Right lobe of liver (tissue), 6 donors: Measurements from ENCODE around the gene WIF1. TPM values are rescaled to one million over a fixed set of nuclear protein-coding genes. Genes with fewer than 3 reads are reported as not detected.

Experiments
- ATAC-seq, 4 donors: fragments of 200-7000 bp; cut with Tn5 transposase; one replicate each; pipeline ENCODE4 v1.9.1; 2020; ENCODE audit warnings: mild to moderate bottlenecking in 4 of 4, moderate library complexity in 4 of 4
- DNase-seq, 3 donors: peaks; one replicate each; pipeline ENCODE4 v3.0.0-alpha.2; 2020
- H3K27ac ChIP-seq, 3 donors: fragments of 200-600 bp; one replicate each; pipeline ENCODE4 v1.8.0; 2022
- H3K27me3 ChIP-seq, 2 donors: fragments of 200-600 bp; one replicate each; pipeline ENCODE4 v1.8.0; 2022
- H3K36me3 ChIP-seq, 4 donors: fragments of 200-600 bp; sonication (generic) in 1 of 4; one replicate each; pipeline versions ENCODE4 v1.5.1 to v1.8.0; 2017 to 2022; ENCODE audit warnings: control low read depth in 1 of 4
- H3K4me1 ChIP-seq, 4 donors: fragments of 200-600 bp; sonication (generic) in 1 of 4; one replicate each; pipeline versions ENCODE4 v1.5.1 to v1.8.0; 2017 to 2022; ENCODE audit warnings: control low read depth in 1 of 4
- H3K4me3 ChIP-seq, 3 donors: fragments of 200-600 bp; one replicate each; pipeline ENCODE4 v1.8.0; 2022
- H3K9me3 ChIP-seq, 4 donors: fragments of 200-600 bp; sonication (generic) in 1 of 4; one replicate each; pipeline versions ENCODE4 v1.5.1 to v1.8.0; 2017 to 2022; ENCODE audit warnings: control low read depth in 1 of 4
- POLR2A ChIP-seq: fragments of 450-650 bp; IDR thresholded peaks from one replicate; pipeline ENCODE4 v1.6.1; 2017; ENCODE audit warnings: antibody characterized with exemption, mild to moderate bottlenecking
- WGBS: methylation state at CpG from one replicate; pipeline ENCODE4 v1.1.6; 2018; ENCODE audit warnings: low coverage, low lambda C conversion rate; ENCODE audit not compliant: insufficient coverage; ENCODE audit errors: missing lambda C conversion rate; 5-methylcytosine and 5-hydroxymethylcytosine counted together
- intact Hi-C, 2 donors: fragments of 100-400 bp; cut with DNase I; formaldehyde crosslinking; loops; one replicate each; pipeline versions ENCODE4 v1.11.2 to v1.14.1; 2022
- total RNA-seq, 6 experiments: library from RNA; depleted of rRNA in 2 of 6; stranded (reverse); fragments of >200 nt in 2 of 6; fragmentation: NEBNext Ultra II Directional in 3 of 6; extraction: Animal tissue kit (Norgen Biotek cat#: 25700) in 3 of 6; gene quantifications; one replicate each; pipeline versions ENCODE4 v1.1.0 to v1.2.4, GENCODE V29; 2016 to 2023
- TF ChIP-seq, protein P1 (sequence below), 4 donors: fragments of 200-600 bp in 3 of 4; fragments of 450-650 bp in 1 of 4; IDR thresholded peaks; one replicate each; pipeline versions ENCODE4 v1.5.1 to v1.8.0; 2016 to 2022; ENCODE audit warnings: antibody characterized with exemption in 4 of 4, mild to moderate bottlenecking in 2 of 4
- donor health status: DM: no; HTN: yes; CAD: no.
- donor health status: DM: no; HTN: no; CAD: no.
- donor health status: DM: no; HTN: no; CAD: no.
- donor health status: DM: no; HTN: yes; CAD: no.
- donor health status: DM: no; HTN: yes; CAD: no.

WIF1 gene
- total RNA-seq, 6 experiments from 2014 or later = not detected

DNA sequence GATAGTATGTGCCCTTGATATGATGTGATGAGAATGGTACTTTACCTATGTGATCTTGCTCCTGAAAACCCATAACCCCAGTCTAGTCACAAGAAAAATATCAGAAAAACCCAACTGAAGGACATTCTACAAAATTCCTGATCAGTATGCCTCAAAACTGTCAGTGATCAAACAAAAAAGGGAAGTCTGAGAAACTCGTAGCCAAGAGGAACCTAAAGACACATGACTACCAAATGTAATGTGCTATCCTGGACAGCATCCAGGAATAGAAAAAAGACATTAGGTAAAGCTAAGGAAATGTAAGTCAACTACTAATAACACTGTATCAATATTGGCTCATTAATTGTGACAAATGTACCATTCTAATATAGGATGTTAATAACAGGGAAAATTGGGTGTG lies 4.1 kb upstream of the WIF1 start:
- H3K27me3 ChIP-seq = peaks cover 0 to 17% of the 10 kb centered on the region in 2 donors
- 26% methylated on average over 1 of the region's 1 CpG for WGBS

DNA sequence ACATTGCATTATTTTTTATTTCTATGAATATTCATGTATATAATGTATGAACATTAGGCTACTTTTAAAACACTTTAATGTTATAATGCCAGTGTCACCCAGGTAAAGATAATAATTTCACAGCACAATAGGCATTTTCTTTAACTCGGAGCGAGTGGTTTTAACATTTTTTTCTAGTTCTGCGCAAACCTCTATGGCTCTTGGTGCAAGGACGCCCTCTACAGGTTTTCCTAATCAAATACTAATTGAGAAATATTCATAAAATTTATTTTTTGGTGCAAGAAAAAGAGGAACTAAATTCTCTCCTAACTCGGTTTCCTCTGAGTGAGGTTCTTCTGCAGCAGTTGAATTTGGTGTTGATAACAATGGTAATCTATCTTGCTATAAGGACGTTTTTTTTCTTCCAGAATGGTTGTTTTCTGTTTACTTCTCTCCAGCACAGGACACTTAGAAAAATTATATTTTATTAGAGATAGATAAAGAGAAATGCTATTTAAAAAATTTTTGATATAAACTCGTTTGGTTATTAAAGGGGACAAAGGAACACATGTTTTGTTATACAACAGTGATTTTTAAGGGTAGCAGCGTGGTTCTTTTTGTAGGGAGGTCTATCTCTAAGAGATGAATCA lies 2.4 kb upstream of the WIF1 start:
- DNase-seq (no peak), ATAC-seq (peak in 2 of 4 donors; percentile 30 to 52)
- Histone ChIP-seq H3K27ac (no peak overlapping the region), H3K36me3 (no peaks in the 10 kb centered on the region), H3K4me1 (peaks cover 0 to 6% (median 0%) of the 10 kb centered on the region in 4 donors), H3K9me3 (no peaks in the 10 kb centered on the region), H3K4me3 (no peak overlapping the region), H3K27me3 (peaks cover 0 to 20% of the 10 kb centered on the region in 2 donors)
- 8% methylated on average over 8 of the region's 8 CpGs for WGBS
- intact Hi-C loops = no loop called here
- no peak for TF ChIP-seq POLR2A
- TF ChIP-seq, protein P1, sequence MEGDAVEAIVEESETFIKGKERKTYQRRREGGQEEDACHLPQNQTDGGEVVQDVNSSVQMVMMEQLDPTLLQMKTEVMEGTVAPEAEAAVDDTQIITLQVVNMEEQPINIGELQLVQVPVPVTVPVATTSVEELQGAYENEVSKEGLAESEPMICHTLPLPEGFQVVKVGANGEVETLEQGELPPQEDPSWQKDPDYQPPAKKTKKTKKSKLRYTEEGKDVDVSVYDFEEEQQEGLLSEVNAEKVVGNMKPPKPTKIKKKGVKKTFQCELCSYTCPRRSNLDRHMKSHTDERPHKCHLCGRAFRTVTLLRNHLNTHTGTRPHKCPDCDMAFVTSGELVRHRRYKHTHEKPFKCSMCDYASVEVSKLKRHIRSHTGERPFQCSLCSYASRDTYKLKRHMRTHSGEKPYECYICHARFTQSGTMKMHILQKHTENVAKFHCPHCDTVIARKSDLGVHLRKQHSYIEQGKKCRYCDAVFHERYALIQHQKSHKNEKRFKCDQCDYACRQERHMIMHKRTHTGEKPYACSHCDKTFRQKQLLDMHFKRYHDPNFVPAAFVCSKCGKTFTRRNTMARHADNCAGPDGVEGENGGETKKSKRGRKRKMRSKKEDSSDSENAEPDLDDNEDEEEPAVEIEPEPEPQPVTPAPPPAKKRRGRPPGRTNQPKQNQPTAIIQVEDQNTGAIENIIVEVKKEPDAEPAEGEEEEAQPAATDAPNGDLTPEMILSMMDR (IDR thresholded peaks at IDR 0.05) = peak; percentile 51 to 67 (median 57)

More for the DNA sequence above, 4.1 kb upstream of the WIF1 start:
- Histone ChIP-seq H3K27ac (no peak overlapping the region), H3K4me1 (peaks cover 0 to 6% (median 0%) of the 10 kb centered on the region in 4 donors), H3K4me3 (no peak overlapping the region), H3K9me3 (no peaks in the 10 kb centered on the region), H3K36me3 (no peaks in the 10 kb centered on the region)
- ATAC-seq (peak in 1 of 4 donors; percentile 15), DNase-seq (no peak)
- intact Hi-C loops = no loop called here
- TF ChIP-seq, protein P1 (IDR thresholded peaks at IDR 0.05) = no peak
- TF ChIP-seq POLR2A = no peak

DNA sequence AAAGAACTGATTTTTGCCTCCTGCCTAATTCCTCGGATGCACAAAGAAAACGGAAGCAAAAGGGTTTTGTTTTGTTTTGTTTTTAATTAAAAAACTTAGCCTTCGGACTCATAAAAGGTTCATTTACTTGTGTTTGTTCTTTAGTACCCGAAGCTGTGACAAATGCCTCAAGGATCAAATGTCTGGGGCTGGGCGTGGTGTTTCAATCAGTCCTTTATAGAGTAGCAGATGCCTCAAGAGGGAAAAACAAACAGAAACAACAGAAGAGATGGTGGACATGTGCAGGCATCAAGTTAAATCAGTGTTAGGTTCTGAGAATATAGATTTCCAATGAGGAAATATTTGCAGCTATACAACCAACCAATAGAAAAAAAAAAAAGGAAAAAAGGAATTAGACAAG lies 1.6 kb upstream of the WIF1 start:
- TF ChIP-seq, protein P1 (IDR thresholded peaks at IDR 0.05) = no peak
- TF ChIP-seq POLR2A = no peak
- H3K27me3 ChIP-seq = peaks cover 0 to 20% of the 10 kb centered on the region in 2 donors
- H3K4me3 ChIP-seq = no peak overlapping the region
- H3K27ac ChIP-seq = no peak overlapping the region
- 67% methylated on average over 5 of the region's 5 CpGs for WGBS
- H3K9me3 ChIP-seq = no peaks in the 10 kb centered on the region
- DNase-seq (no peak), ATAC-seq (no peak)
- intact Hi-C loops = no loop called here
- no peaks in the 10 kb centered on the region for H3K36me3 ChIP-seq
- peaks cover 0 to 6% (median 0%) of the 10 kb centered on the region in 4 donors for H3K4me1 ChIP-seq

DNA sequence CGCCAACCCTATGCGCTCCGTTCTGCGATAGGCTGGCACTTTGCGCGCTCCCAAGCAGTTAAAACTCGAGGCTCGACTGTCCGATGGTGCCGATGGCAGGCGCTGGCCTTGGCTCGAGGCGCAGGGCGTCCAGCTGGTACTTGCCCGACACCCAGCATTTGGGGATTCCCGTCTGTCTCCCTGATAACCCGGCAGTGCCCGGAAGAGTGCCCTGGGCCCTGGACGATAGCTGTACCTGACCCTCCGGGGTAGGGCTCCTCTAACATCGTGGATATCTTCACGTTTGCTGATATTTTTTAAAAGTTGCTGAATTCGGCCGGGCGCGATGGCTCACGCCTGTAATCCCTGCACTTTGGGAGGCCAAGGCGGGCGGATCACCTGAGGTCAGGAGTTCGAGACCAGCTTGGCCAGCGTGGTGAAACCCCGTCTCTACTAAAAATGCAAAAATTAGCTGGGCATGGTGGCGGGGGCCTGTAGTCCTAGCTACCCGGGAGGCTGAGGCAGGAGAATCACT lies 908 bp upstream of the WIF1 start:
- Histone ChIP-seq H3K36me3 (no peaks in the 10 kb centered on the region), H3K27ac (no peak overlapping the region), H3K9me3 (no peaks in the 10 kb centered on the region), H3K4me1 (peaks cover 0 to 6% (median 0%) of the 10 kb centered on the region in 4 donors), H3K4me3 (no peak overlapping the region), H3K27me3 (peaks cover 0 to 20% of the 10 kb centered on the region in 2 donors)
- DNase-seq (no peak), ATAC-seq (no peak)
- no peak for TF ChIP-seq POLR2A
- TF ChIP-seq, protein P1 (IDR thresholded peaks at IDR 0.05) = no peak
- intact Hi-C loops = no loop called here
- WGBS = 84% methylated on average over 17 of the region's 34 CpGs
